Mammary epithelial cell (primary cell): ENCODE measurements around the gene PCID2.

Experiments used
- EZH2 ChIP-seq: IDR thresholded peaks from 2 replicates; pipeline ENCODE4 v1.6.1; 2012; ENCODE audit warnings: low read length, inconsistent platforms, borderline replicate concordance
- TF ChIP-seq, protein P1 (sequence below), 2 donors: IDR thresholded peaks in 1 of 2; conservative IDR thresholded peaks in 1 of 2; 2 replicates each; pipeline ENCODE4 v1.5.1; 2011 to 2012; ENCODE audit warnings: inconsistent platforms in 2 of 2, low read length in 2 of 2, mild to moderate bottlenecking in 2 of 2, control low read depth in 1 of 2, low read depth in 1 of 2; ENCODE audit not compliant: insufficient read depth in 1 of 2; ENCODE audit errors: extremely low read depth in 1 of 2

GRCh38 chr13:113148940-113149503 is 59.4 kb downstream of the PCID2 start:
- TF ChIP-seq, protein P1, sequence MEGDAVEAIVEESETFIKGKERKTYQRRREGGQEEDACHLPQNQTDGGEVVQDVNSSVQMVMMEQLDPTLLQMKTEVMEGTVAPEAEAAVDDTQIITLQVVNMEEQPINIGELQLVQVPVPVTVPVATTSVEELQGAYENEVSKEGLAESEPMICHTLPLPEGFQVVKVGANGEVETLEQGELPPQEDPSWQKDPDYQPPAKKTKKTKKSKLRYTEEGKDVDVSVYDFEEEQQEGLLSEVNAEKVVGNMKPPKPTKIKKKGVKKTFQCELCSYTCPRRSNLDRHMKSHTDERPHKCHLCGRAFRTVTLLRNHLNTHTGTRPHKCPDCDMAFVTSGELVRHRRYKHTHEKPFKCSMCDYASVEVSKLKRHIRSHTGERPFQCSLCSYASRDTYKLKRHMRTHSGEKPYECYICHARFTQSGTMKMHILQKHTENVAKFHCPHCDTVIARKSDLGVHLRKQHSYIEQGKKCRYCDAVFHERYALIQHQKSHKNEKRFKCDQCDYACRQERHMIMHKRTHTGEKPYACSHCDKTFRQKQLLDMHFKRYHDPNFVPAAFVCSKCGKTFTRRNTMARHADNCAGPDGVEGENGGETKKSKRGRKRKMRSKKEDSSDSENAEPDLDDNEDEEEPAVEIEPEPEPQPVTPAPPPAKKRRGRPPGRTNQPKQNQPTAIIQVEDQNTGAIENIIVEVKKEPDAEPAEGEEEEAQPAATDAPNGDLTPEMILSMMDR (conservative IDR thresholded peaks at IDR 0.05 in 1 of 2, IDR thresholded peaks at IDR 0.05 in 1 of 2; ENCODE audit: extremely low read depth in 1 of 2, insufficient read depth in 1 of 2, low read depth in 1 of 2, low read length in 2 of 2) = no peak
- TF ChIP-seq EZH2 = no peak
